ENCODE measurements around the gene ZNF230.

ZNF230 gene

DNA sequence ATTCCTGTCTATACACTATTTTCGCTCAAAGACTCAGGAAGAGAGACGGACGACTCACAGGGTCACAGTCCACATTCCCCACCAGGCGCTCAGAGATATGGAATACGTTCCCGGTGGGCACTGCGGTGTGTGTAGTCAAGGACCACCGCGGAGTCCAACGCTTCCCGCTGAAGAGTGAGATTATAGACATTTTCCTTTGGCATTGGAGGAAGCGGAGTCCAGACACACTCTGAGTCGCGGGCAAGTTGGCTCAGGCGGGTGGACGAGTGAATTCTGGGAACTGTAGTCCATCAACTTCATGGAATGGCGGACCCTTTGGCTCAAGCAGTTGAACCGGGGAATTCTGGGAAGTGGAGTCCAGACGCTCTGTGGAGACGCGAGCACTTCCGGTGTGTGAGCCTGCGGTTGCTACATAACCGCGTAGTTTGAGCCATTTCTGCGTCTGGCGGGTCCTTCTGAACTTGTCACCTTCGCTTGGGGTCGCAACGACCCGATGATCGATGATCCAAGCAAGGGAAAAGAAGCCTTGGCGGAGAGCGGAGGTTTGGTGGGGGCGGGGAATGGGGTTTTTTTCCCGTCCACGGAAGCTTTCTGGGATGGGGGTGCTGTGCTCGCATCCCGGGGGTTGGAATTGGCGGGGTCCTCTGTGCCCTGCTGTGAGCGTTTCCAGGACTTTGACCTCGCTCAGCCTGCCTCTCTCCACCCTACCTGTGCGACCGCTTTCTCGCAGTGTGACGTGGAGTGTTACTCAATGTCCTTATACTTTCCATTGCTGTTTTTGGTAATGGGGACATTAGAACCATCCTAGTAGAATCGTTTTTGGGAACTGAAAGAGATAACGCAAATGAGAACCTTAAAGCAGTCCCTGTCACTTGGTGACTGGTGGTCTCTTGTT, at the start of gene ZNF230:
Gene ZNF230, plus strand, starts transcription at position 392 of the 895 bp plus-strand sequence. CDS start 4,122 bp downstream, outside the sequence.
- peak; percentile 97 for DNase-seq

- DNase-seq = no peak
These were observed 45.9 kb upstream of the ZNF230 start for GRCh38 chr19:43956827-43957226.

DNA sequence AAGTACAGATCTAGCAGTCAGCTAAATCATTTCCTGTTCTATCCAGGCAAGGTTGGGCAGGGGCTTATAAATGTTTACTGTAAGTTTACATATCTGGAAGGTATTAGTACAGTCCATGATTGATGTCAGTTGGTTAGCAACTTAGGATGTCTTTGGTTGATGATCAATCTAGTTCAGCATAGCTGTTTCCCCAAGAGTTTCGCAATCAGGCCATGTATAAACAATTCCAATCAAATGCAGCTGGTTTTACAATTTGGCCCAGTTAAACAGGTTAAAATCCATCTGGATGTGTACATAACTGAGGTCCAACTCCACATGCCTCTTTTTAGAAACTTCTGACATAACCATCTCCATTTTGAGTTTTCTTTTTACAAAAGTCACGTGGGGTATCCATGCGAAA, 44.9 kb upstream of the ZNF230 start:
- no peak for DNase-seq

GRCh38 chr19:43960411-43960810, 42.3 kb upstream of the ZNF230 start:
- DNase-seq = no peak

- DNase-seq = no peak
These were observed 36.6 kb upstream of the ZNF230 start for GRCh38 chr19:43966079-43966694.

DNA sequence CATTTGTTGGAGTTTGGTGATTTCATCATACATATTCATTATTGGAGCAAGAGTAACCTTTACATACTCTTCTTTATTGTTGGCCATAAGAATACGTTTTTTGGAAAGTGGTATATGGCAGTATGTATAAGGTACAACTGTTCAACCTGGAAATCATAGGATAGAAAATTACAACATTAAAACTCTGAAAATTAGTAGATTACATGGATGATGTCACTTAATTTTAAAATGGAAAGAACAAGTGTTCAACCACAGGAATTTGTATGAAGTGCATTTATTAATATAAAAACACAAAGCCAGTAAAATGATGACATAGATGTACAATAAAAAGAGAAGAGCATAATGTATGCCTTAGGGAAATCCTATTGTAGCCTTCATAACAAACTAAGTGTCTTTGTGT, 26.0 kb upstream of the ZNF230 start:
- no peak for DNase-seq

- DNase-seq = no peak
These were observed 19.2 kb upstream of the ZNF230 start for GRCh38 chr19:43983544-43983911.

DNA sequence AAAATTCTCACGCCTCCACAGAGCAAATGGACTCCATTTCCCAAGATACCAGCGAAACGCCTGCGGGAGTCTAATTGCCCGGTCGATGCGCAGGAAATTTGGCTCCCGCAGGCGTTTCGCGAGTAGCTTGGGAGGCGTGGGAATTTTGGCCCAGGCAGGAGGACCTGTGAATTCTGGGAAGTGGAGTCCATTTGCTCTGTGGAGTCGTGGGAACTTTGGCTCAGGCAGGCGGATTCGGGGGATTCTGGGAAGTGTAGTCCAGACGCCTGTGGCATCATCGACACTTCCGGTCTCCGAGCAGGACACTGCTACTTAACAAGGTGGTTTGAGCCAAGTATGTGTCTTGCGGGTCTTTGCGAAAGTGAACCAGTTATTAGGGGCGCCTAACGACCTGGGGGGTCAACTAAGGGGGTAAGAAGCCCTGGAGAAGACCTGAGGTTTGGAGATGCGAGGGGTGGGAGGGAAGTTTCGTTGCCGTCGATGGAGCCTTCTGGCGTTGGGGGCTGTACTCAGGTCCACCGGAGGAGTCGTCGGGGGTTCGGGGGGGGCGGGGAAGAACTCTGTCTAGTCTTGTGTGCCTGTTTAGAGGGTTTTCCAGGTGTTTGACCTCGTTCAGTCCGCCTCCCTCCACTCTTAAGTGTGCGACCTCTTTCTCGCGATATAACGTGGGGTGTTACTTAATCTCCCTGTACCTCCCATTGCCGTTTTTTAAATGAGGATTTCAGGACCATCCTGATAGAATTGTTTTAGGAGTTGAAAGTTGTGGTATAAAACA, 18.7 kb upstream of the ZNF230 start, which contains the start of gene ZNF155:
Gene ZNF155, plus strand, starts transcription at position 277 of the 775 bp plus-strand sequence. CDS start 4,356 bp downstream, outside the sequence.
- DNase-seq = peak; percentile 98

DNA sequence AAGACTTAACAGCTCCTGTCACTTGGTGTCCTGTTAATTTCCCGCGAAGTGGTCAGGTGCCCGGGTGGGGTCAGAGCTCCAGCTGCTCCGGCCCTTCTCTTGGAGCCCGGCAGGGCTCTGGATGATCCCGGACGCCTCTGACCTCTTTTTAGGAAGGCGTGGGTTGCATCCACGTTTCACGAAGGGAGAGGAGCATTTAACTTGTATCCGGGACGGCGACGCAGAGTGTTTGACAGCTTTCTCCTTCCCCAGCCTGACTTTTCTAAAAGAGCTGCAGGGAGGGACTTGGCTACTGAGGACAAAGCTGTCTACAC, 18.1 kb upstream of the ZNF230 start:
- no peak for DNase-seq

DNA sequence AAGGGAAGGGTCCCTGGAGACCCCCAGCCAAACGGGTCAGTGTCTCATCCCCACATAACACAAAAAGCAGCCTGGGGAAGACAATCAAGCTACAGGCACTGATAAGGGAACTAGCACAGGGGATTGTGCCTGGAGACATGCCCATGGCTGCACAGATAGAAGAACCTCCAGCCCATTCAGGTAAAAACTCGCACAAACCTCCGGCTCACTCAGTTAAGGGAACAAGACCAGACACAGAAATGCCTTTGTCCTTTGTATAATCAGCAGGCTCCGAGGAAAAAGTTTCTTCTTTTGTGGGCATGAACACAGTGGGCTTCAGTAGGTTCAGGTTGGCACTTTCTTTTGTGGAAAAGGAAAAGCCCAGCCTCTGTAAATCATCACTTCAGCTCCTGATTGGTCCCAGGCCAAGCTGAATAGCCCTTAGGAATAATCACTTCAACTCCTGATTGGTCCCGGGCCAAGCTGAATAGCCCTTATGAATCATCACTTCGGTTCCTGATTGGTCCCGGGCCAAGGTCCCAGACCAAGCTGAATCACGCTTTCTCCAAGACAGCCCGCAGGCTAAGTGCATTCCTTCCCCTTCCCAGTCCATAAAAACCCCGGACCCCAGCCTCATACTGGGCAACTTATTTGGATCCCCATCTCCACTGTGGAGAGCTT, 5.0 kb upstream of the ZNF230 start:
- no peak for DNase-seq

DNA sequence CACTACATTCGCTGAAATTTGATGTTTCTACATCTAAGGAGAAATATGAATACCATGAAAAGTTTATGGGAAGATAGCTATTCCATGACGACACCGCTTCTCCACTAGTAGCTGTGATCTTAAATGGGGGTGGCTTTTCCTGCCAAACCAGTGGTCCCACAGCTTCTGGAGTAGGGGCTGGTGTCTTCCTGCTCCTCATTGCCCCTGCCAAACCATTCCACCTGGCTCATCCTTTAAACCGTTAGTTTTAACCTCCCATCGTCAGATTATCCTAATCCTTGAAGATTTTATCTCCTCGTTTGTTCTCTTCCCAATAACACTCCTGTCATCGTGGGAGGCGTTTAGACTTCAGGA, 568 bp upstream of the ZNF230 start:
- DNase-seq = no peak

GRCh38 chr19:44003461-44004009, 778 bp downstream of the ZNF230 start:
- no peak for DNase-seq

- DNase-seq = no peak
These were observed 3.2 kb downstream of the ZNF230 start for GRCh38 chr19:44005973-44006372.

DNA sequence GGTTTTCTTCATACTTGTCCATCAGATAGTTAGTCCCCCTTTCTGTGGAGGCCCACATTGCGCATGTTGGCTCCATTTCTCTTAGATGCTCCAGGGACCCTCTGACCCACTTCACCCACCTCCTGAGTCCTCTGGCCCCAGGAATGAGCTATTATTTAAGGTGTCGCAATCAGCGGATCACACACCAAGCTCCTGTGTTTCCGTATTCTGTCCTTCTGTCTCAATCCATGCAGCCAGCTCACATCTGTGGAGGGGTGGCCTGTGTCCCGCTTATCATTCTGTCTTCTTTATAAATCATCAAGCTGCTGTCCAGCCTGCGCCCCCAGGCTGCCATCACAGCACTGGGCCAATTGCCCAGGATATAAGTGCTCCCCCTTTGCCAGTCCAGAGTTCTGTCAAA, 4.7 kb downstream of the ZNF230 start:
- DNase-seq = no peak

DNA sequence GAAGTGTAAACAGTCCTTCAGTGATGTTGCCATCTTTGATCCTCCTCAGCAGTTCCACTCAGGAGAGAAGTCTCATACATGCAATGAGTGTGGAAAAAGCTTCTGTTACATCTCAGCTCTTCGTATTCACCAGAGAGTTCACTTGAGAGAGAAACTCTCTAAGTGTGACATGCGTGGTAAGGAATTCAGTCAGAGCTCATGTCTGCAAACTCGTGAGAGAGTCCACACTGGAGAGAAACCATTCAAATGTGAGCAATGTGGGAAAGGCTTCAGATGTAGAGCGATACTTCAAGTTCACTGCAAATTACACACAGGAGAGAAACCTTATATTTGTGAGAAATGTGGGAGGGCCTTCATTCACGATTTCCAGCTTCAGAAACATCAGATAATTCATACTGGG, 7.7 kb downstream of the ZNF230 start:
- DNase-seq = no peak

GRCh38 chr19:44019498-44019897, 16.7 kb downstream of the ZNF230 start:
- no peak for DNase-seq

GRCh38 chr19:44021221-44021620, 18.5 kb downstream of the ZNF230 start:
- DNase-seq = no peak

DNA sequence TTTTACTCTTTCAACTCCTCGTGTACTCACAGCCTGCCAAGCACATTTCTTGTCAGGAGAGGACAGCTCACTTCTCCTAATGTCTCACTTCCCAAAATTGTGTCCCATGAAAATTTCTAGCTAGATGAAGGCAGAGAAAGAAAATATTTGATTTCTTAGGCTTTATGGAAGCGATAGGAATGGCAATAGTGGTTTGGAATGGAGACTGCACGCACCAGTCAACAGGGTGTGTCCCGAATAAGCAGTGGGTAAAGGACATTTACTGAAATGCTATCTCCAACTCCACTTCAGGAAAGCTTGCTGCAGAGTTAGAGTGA, 22.1 kb downstream of the ZNF230 start:
- peak; percentile 25 for DNase-seq

GRCh38 chr19:44025217-44025936, 22.6 kb downstream of the ZNF230 start, which contains the start of gene ZNF222:
TSS of gene ZNF222 (plus strand) at chr19:44025379. CDS start at chr19:44025437, 58 bp downstream.
- DNase-seq = peak; percentile 89

GRCh38 chr19:44026622-44027021, 23.9 kb downstream of the ZNF230 start:
- no peak for DNase-seq

DNA sequence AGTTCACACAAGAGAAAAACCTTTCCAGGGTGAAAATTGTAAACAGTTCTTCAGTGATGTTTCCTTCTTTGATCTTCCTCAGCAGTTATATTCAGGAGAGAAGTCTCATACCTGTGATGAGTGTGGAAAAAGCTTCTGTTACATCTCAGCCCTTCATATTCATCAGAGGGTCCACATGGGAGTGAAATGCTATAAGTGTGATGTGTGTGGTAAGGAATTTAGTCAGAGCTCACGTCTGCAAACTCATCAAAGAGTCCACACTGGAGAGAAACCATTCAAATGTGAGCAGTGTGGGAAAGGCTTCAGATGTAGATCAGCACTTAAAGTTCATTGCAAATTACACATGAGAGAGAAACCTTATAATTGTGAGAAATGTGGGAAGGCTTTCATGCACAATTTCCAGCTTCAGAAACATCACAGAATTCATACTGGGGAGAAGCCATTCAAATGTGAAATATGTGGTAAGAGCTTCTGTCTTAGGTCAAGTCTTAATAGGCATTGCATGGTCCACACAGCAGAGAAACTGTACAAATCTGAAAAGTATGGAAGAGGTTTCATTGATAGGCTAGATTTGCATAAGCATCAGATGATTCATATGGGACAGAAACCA, 29.3 kb downstream of the ZNF230 start:
- no peak for DNase-seq

- DNase-seq = no peak
These were observed 39.4 kb downstream of the ZNF230 start for GRCh38 chr19:44042147-44042546.

Measured in midbrain (tissue), 1 donor.